ENCODE measurements around the gene MYG1.
"Not testable (repeated sequence)": the region's sequence is repeated elsewhere in the genome, so short reads cannot be mapped to it uniquely, and the experiment has no call there.

Gene MYG1

GRCh38 chr12:53287741-53288216, 11.7 kb upstream of the MYG1 start:
- peak; percentile 18 for DNase-seq

- DNase-seq = no peak
Observed at GRCh38 chr12:53288322-53288721, 11.2 kb upstream of the MYG1 start.

GRCh38 chr12:53289891-53290290, 9.6 kb upstream of the MYG1 start:
- peak; percentile 59 for DNase-seq

DNA sequence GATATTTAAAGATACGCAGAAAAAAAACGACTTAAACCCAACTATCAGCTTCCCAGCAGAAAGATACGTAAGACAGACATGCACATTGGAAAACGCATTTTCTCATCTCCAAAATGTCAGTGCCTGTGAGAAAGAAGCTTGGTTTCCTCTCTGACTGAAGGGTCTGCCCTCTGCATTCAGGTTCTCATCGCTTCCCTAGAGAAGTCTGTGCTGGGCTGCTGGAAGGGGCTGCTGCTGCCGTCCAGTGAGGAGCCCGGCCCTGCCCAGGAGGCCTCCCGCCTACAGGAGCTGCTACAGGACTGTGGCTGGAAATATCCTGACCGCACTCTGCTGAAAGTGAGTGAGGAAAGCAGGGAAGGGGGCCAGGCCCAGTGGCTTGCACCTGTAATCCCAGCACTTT, 8.8 kb upstream of the MYG1 start:
- no peak for DNase-seq

GRCh38 chr12:53292426-53292825, 7.1 kb upstream of the MYG1 start:
- no peak for DNase-seq

DNA sequence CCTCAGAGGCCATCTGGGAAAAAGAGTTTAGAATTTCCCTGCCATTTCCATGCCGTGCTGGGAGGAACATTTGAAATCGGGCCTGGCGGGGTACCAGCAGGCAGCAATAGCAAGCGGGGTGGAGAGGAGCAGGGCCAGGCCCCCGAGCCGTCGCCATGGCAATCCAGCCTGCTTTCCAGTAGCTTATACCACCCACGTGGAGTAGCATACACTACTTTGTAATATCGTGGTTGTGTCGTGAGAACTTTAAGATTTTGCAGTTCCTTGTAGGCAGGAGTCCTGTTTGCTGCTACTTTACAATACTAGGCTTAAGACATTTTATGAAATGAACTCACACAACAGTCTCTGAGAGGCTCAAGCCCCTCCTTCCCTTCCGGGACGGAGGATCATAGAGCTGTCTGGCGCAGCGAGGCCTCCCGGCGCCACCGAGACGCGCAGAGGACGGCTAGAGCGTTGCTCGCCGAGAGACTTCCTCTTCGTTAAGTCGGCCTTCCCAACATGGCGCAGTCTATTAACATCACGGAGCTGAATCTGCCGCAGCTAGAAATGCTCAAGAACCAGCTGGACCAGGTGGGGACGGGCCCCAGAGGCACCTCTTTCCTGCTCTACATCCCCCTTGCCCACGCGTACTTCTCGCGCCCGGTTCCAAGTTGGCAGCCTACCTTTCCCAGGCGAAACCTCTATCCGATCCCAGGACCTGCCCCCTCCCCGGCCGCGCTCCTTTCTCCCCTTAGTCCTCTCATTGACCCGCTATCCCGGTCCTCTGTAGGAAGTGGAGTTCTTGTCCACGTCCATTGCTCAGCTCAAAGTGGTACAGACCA, 4.2 kb upstream of the MYG1 start, which contains the start of gene PFDN5:
PFDN5 (plus strand) TSS at position 473 of the 821 bp plus-strand sequence; CDS start at position 499, 26 bp downstream.
- DNase-seq = peak; percentile 84

DNA sequence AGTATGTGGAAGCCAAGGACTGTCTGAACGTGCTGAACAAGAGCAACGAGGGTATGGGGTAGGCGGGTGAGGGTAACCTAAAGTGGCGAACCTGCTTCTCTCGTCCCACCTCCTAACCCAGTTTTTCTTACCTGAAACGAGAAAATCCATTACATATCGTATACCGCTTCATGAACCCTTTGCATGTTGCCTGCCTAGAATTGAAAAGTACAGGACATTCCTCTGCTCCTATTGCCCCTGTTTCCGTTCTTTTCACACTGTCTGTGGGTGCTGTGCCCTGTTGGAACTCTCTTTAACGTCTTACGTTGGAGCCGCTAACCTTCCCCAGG, 3.6 kb upstream of the MYG1 start:
- no peak for DNase-seq

GRCh38 chr12:53297106-53297505, 2.4 kb upstream of the MYG1 start:
- DNase-seq = not testable (repeated sequence)

DNA sequence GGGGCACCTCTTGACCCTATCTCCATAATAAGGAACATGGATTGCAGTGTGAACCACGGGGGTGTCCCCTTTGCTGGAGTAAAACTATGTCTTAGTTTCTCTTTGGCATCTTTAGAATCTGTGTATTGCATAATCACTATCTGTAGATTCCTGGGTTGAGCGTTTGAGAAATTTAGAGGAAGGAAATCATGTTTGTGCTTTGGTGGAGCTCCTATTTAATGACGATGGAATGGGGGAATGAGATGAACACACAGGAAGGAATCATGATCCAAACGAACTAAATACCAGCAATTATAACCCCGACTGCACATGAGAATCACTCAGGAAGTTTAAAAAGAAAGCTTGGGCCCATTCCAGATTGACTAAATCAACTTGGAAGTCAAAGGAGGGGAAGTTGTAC, 1.3 kb upstream of the MYG1 start:
- DNase-seq = peak; percentile 83

DNA sequence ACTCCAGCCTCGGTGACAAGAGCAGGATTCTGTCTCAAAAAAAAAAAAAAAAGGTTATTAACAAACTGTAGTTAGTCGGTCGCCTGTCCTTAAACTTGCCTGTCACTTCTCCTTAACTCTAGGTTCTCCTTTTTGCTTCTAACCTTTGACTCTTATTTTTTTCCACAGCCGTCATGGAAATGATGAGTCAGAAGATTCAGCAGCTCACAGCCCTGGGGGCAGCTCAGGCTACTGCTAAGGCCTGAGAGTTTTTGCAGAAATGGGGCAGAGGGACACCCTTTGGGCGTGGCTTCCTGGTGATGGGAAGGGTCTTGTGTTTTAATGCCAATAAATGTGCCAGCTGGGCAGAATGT, 418 bp upstream of the MYG1 start:
- DNase-seq = peak; percentile 81

DNA sequence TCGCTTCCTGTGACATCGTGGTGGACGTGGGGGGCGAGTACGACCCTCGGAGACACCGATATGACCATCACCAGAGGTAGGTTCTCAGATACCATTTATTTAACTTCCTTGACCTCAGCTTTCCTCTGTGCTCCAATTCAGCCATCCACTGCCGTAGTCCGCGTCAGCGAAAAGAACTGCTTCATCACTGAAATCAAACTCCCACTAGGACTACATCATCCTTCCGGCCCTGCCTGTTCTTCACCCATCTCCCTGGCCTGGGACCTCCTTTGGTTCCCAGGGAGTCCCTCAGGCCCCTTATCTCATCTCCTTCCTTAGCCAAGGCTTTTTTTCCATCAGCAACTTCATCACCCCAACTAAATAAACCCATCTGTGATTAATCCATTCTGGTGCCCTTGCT, 692 bp downstream of the MYG1 start:
- DNase-seq = peak; percentile 37

DNA sequence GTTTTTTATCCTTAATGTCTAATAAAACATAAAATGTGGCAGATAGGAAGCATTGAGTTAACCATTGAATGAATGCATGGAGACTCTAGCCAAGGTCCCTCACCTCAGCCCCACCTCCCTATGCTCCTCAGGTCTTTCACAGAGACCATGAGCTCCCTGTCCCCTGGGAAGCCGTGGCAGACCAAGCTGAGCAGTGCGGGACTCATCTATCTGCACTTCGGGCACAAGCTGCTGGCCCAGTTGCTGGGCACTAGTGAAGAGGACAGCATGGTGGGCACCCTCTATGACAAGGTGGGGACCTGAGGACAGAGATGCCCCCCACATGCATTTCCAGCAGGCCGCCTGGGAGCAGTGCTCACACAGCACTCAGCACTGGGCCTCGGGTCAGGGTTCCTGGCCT, 3.4 kb downstream of the MYG1 start:
- DNase-seq = no peak

- DNase-seq = no peak
Observed at GRCh38 chr12:53306826-53307225, 7.3 kb downstream of the MYG1 start.

DNA sequence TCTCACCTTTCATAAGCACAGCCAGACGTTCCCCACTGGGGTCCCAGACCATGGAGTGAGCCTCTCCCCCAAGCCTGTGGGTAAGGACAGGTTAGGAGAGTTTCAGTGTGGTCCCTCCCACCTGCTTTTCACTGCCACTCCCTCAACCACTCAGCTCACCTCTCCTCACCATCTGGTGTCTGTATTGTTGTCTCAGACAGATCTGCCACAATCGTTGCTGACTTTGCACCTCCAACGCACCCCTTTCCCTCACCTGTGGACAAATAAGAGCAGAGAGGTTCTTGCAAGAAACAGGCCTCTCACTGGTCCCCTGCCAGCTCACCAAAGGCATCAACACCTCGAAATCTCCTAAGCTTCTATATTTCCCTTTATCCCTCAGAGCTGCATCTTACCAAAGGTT, 8.8 kb downstream of the MYG1 start:
- DNase-seq = no peak

DNA sequence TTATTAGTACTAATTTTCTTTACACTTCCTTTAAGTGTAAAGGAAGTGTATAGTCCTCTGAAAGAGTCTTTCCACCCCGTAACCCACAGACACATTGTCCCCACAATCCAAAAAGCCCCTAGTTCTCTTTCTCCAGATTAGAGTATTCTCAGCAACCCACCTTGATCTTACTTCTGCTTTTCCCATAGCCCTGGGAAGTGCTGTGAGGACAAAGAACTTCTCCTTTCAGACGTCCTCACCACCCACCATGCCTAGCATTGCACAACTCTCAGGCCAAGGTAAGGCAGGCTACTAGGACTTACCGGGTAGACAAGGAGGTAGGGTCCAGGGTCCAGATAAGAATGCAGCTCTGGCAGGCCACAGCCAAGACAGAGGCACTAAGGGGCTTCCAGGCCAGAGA, 14.5 kb downstream of the MYG1 start:
- no peak for DNase-seq

- no peak for DNase-seq
Observed at GRCh38 chr12:53320352-53321195, 21.1 kb downstream of the MYG1 start.

GRCh38 chr12:53324113-53324778, 24.8 kb downstream of the MYG1 start:
- no peak for DNase-seq

DNA sequence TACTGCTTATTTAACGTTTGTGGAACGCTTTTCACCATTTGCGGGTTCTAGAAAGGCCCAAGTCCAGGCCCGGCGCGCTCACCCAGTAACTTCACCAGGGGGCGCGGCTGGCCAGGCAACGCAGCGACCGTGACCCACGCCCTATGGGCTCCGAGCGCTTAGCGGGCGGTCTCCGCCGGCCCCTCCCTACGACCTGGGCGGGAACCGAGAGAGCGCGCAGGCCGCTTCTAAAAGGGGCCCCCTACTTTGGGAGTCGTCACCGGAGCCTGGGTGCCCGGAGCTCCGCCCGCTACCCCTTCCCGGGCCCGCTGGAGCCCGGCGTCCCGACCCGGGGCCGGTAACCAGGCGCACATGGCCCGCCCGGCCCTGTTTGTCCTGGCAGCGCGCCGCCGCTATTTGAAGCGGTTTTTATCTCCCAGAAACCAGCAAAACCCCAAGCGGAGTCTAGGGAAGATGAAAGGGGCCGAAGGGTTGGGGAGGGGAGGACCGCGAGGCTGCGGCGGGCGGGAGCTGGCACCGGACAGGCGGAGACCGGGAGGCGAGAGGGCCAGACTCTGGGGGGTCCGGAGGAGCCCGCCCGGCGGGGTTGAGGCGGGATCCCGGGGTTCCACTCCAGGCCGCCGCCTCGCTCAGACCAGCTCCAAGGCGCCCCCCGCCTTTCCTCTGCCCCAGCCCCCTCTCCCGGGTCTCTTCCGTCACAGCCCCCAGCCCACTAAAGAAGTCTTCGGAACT, 25.4 kb downstream of the MYG1 start:
- peak; percentile 94 for DNase-seq

- DNase-seq = no peak
Observed at GRCh38 chr12:53325511-53326061, 26.1 kb downstream of the MYG1 start.

DNA sequence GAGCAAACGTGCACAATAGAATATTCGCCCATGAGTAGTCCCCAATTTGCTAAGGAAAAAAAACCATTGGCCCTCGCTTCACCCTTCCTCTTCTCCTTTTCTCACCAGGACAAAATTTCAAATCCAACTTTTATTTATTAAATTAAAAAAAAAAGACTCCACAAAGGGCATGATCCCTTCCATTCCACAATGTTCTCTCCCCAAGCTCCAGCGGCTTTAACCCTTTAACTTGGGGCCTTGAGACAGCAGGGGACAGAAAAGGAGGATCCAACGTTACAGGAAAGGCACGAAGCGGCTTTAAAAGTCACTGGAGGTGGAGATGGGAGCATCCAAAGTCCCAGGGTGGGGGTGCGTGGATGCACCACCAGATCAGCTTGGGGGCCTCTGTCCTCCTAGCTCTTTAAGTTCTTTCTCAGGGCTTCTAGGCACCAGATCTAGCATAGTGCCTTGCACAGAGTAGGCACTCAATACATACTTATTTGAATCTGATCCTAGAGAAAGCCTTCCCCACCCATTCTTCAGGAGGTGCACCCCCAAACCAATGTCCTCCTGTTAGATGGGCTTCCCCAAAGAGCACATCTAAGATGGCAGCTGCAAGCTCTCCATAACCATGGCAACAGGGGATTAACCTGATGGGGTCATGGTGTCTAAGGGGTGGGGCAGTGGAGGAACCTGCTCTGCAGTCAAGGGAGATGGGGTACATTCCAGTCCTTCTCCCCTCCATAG, 27.1 kb downstream of the MYG1 start:
- no peak for DNase-seq

DNA sequence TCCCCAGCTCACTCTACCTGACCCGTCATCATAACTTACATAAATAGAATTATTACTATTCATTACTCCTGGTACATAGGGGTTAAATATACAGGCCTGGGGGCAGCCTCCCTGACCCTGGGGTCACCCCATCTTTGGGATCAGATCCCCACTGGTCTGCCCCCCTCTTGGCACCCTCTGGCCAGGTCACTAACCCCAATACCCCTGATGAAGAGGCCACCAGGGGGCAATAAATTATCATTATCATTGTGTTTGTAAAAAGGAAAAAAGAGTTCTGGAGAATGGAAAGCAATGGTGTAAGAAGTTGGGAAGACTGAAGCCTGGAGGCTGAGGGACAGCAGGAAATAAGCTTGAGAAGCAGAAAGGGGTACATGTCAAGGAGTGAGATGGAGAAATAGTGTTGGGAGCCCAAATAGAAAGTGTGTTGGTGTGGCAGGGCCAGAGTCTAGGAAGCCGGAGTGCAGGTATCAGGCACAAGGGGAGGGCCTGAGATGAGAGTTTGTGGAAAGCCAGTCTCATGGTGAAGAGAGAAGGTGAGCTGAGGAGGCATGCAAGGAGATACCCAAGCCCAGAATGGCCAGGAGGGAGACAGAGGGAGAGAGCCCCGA, 28.0 kb downstream of the MYG1 start:
- DNase-seq = peak; percentile 30

Measured in HCEC 1CT (cell line).